GM10847 (cell line): Measurements from ENCODE around the gene PTGIR.

ENCODE experiments used
- POLR2A ChIP-seq: IDR thresholded peaks from 2 replicates; pipeline ENCODE4 v1.6.1; 2011; ENCODE audit not compliant: insufficient read length; ENCODE audit errors: extremely low read depth

PTGIR gene

GRCh38 chr19:46573679-46574498 lies 51.0 kb downstream of the PTGIR start:
- TF ChIP-seq POLR2A: no peak

GRCh38 chr19:46571495-46571894 lies 53.4 kb downstream of the PTGIR start:
- no peak for TF ChIP-seq POLR2A
